Smooth muscle cell of the brain vasculature (primary cell): ENCODE measurements around the gene SYVN1.

Experiments
- DNase-seq: peaks from one replicate; pipeline ENCODE4 v3.0.0-alpha.2; 2012; ENCODE audit warnings: low read depth, low spot score

The SYVN1 gene

GRCh38 chr11:65112546-65113360 lies 21.6 kb downstream of the SYVN1 start:
- no peak for DNase-seq

GRCh38 chr11:65111744-65112545 lies 22.4 kb downstream of the SYVN1 start, which contains the start of gene TM7SF2:
Gene TM7SF2 (plus strand): TSS chr11:65111872. CDS start chr11:65112016, 144 bp downstream.
- DNase-seq: peak; percentile 70

- no peak for DNase-seq
Measured at GRCh38 chr11:65111159-65111743, 23.1 kb downstream of the SYVN1 start.

- DNase-seq: peak; percentile 52
Measured at GRCh38 chr11:65110354-65110861, 23.9 kb downstream of the SYVN1 start.

- no peak for DNase-seq
Measured at GRCh38 chr11:65109231-65110198, 24.8 kb downstream of the SYVN1 start.

GRCh38 chr11:65108469-65109123 lies 25.7 kb downstream of the SYVN1 start:
- no peak for DNase-seq

- no peak for DNase-seq
Measured at GRCh38 chr11:65107751-65108468, 26.4 kb downstream of the SYVN1 start.

GRCh38 chr11:65107078-65107477 lies 27.2 kb downstream of the SYVN1 start:
- DNase-seq: no peak

GRCh38 chr11:65104628-65105027 lies 29.7 kb downstream of the SYVN1 start:
- DNase-seq: no peak

GRCh38 chr11:65103476-65103875 lies 30.8 kb downstream of the SYVN1 start:
- no peak for DNase-seq

GRCh38 chr11:65102142-65103095 lies 31.9 kb downstream of the SYVN1 start:
- no peak for DNase-seq

- no peak for DNase-seq
Measured at GRCh38 chr11:65100674-65101350, 33.5 kb downstream of the SYVN1 start.

GRCh38 chr11:65096926-65097325 lies 37.4 kb downstream of the SYVN1 start:
- no peak for DNase-seq

- peak; percentile 73 for DNase-seq
Measured at GRCh38 chr11:65095974-65096806, 38.1 kb downstream of the SYVN1 start, which contains the start of gene VPS51. Gene VPS51 (plus strand): TSS chr11:65096214. CDS start chr11:65096251, 37 bp downstream.

GRCh38 chr11:65095427-65095826 lies 38.9 kb downstream of the SYVN1 start:
- no peak for DNase-seq

- no peak for DNase-seq
Measured at GRCh38 chr11:65090628-65091027, 43.7 kb downstream of the SYVN1 start.

- no peak for DNase-seq
Measured at GRCh38 chr11:65089621-65090020, 44.7 kb downstream of the SYVN1 start.
